ACC112 (cell line): ENCODE results near the gene TRIM24.

Experiments used
- H2AFZ ChIP-seq: fragments of 200-600 bp; sonication (generic); one replicate; pipeline ENCODE4 v1.6.0; 2017; ENCODE audit warnings: antibody characterized with exemption, low read length; ENCODE audit not compliant: unreplicated experiment
- H3K27ac ChIP-seq: fragments of 200-600 bp; sonication (generic); 2 replicates; pipeline ENCODE4 v1.5.1; 2014; ENCODE audit warnings: low read depth, mild to moderate bottlenecking, antibody characterized with exemption, low read length, moderate library complexity
- H3K27me3 ChIP-seq: fragments of 200-600 bp; sonication (generic); 2 replicates; pipeline ENCODE4 v1.6.1; 2014; ENCODE audit warnings: mild to moderate bottlenecking, antibody characterized with exemption, low read length, moderate library complexity, mixed read lengths; ENCODE audit not compliant: insufficient read depth
- H3K36me3 ChIP-seq: fragments of 200-600 bp; sonication (generic); 2 replicates; pipeline ENCODE4 v1.6.1; 2016; ENCODE audit warnings: mild to moderate bottlenecking, antibody characterized with exemption, low read length, moderate library complexity, mixed read lengths; ENCODE audit not compliant: insufficient read depth
- H3K4me1 ChIP-seq: fragments of 200-600 bp; sonication (generic); one replicate; pipeline ENCODE4 v1.6.1; 2016; ENCODE audit warnings: low read length, mixed read lengths; ENCODE audit not compliant: insufficient read depth, unreplicated experiment, control insufficient read depth
- H3K4me3 ChIP-seq: fragments of 200-600 bp; sonication (generic); 2 replicates; pipeline ENCODE4 v1.5.1; 2014; ENCODE audit warnings: mild to moderate bottlenecking, low read depth, low read length
- H3K79me2 ChIP-seq: fragments of 200-600 bp; sonication (generic); one replicate; pipeline ENCODE4 v1.6.0; 2016; ENCODE audit warnings: low read length; ENCODE audit not compliant: control insufficient read depth, unreplicated experiment, insufficient read depth

Gene TRIM24

DNA sequence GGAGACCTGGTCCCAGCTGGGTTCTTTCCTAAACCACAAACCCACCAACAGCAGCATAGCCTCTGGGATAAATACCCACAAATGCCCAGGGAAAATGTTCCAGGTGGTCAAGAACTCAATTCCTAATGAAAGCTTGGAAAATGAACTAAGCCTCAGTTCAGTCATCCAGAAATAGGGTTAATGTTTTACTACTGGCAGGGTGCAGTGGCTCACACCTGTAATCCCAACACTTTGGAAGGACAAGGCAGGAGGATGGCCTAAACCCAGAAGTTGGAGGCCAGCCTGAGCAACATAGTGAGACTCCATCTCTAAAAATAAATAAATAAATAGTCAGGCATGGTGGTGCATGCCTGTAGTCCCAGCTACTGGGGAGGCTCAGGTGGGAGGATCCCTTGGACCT lies 158.9 kb downstream of the TRIM24 start:
- Histone ChIP-seq H3K27me3 (peaks cover 14% of the 10 kb centered on the region), H3K36me3 (no peaks in the 10 kb centered on the region), H2AFZ (no peak overlapping the region), H3K79me2 (no peaks in the 10 kb centered on the region), H3K4me1 (no peaks in the 10 kb centered on the region), H3K4me3 (no peak overlapping the region), H3K27ac (no peak overlapping the region)

DNA sequence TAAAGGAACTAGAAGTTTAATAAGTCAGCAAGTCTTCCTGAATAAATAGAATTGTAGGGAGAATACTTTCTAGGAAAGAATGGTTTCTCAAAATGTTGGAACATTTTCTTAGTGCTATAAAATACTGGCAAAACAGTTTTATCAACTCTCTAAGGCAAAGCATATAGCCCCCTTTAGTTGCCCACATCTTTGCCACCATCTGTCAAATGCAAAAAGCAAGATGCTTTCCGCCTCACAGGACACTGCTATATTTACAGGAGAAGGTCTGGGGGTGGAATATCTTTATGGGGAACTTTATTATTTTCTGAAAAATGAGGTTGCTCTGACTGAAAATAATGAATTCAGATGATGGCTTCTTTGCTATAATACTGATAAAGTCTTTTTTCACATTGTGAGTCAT lies 162.8 kb downstream of the TRIM24 start:
- H3K27me3 ChIP-seq, result peaks cover 36% of the 10 kb centered on the region
- no peak overlapping the region for H2AFZ ChIP-seq
- H3K27ac ChIP-seq, result no peak overlapping the region
- H3K4me1 ChIP-seq, result no peaks in the 10 kb centered on the region
- H3K79me2 ChIP-seq, result no peaks in the 10 kb centered on the region
- H3K4me3 ChIP-seq, result no peak overlapping the region
- H3K36me3 ChIP-seq, result no peaks in the 10 kb centered on the region

DNA sequence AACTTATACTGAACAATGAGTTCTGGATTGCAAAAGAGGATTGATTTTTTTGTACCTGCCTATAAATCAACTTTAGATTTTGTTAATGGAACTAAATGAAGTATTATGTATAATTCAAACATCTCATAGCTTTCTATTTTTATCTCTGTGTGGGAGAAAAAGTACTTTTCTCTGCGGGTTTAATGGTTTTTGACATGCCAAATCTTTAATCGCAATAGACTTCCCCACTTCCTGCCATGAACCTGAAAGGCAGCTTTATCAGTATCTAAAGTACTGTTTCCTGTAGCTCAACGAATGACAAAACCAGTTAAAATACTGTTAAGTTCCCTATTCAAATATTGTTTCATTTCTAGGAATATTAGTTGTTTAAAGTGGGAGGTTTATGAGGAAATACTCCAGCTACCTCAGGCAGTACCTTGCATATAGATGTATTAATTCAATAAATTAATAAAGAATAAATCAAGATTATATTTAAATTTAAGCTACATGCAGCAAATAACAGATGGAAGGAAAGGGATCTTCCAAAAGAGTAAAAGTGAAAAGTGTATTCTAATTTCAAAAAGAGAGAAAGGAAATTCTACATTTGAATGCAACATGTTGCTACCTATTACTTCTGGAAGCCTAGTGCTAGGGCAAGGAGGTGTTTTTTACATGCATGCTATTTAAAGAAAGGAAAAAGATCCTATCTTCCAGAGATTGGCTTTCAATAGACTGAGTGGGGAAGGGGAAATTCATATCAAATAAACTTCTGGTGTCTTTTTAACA lies 165.2 kb downstream of the TRIM24 start:
- Histone ChIP-seq H3K36me3 (no peaks in the 10 kb centered on the region), H2AFZ (no peak overlapping the region), H3K4me3 (no peak overlapping the region)

DNA sequence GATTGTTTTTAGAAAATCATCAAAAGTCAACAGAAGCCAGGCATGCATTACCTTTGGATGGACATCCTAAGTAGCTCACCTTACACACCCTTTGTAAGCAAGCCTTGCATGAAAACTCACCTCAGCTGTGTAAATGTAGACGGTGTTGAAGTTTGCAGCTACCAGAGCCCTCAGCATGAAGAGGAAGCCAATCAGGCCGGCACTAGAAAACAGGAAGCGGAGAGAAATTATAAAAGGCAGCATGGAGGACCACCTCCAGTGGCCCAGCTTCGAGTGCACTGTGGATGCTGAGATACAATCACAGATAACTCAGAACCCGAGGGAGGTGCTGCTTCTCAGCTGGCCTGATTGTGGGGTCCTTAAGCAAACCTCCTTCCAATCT lies 165.8 kb downstream of the TRIM24 start:
- H3K4me3 ChIP-seq, result no peak overlapping the region
- no peaks in the 10 kb centered on the region for H3K36me3 ChIP-seq
- no peak overlapping the region for H2AFZ ChIP-seq
- peaks cover 54% of the 10 kb centered on the region for H3K27me3 ChIP-seq
- H3K4me1 ChIP-seq, result no peaks in the 10 kb centered on the region
- H3K27ac ChIP-seq, result no peak overlapping the region
- no peaks in the 10 kb centered on the region for H3K79me2 ChIP-seq

More for the DNA sequence above, 165.2 kb downstream of the TRIM24 start:
- Histone ChIP-seq H3K27me3 (peaks cover 56% of the 10 kb centered on the region), H3K27ac (no peak overlapping the region), H3K4me1 (no peaks in the 10 kb centered on the region), H3K79me2 (no peaks in the 10 kb centered on the region)

DNA sequence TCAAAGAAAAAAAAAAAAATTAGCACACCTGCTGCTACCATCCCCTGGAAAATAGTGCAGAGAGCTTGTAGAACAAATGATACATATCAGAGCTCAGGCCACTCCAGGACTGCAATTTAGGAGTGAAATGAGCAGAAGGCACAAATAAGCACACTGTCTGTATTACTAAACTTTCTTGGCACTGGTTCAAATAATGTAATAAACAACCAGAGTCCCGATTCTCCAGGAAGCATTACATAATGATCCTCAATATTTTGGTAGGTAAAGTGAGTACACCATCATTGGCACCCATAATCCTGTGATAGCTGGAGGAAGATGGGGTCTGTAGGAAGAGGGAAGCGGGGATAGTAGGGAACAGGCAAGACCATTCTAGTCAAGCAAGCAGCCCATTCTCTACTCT lies 166.8 kb downstream of the TRIM24 start:
- Histone ChIP-seq H3K4me1 (no peaks in the 10 kb centered on the region), H3K27ac (no peak overlapping the region), H3K79me2 (no peaks in the 10 kb centered on the region), H2AFZ (no peak overlapping the region), H3K27me3 (peaks cover 60% of the 10 kb centered on the region), H3K4me3 (no peak overlapping the region), H3K36me3 (no peaks in the 10 kb centered on the region)

DNA sequence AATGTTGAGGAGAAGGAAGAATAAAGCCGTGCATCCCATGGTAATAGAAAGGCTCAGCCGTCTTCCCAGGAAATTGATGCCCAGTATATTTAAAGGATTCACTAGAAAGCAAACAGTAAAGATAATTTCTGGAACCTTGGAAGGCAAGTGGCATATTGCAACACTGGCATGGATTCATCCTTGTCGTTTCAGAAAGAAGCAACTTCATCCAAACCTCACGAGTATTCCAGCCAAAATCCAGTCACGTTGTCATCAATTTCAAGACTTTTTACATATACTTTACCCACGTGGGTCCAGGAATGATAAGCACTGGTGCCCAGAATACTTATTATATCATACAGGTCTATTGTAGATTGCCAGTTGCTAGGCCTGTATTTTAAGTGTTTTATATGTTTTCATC lies 167.3 kb downstream of the TRIM24 start:
- Histone ChIP-seq H3K4me1 (no peaks in the 10 kb centered on the region), H3K79me2 (no peaks in the 10 kb centered on the region), H2AFZ (no peak overlapping the region), H3K27me3 (peaks cover 63% of the 10 kb centered on the region), H3K4me3 (no peak overlapping the region), H3K27ac (no peak overlapping the region), H3K36me3 (no peaks in the 10 kb centered on the region)

DNA sequence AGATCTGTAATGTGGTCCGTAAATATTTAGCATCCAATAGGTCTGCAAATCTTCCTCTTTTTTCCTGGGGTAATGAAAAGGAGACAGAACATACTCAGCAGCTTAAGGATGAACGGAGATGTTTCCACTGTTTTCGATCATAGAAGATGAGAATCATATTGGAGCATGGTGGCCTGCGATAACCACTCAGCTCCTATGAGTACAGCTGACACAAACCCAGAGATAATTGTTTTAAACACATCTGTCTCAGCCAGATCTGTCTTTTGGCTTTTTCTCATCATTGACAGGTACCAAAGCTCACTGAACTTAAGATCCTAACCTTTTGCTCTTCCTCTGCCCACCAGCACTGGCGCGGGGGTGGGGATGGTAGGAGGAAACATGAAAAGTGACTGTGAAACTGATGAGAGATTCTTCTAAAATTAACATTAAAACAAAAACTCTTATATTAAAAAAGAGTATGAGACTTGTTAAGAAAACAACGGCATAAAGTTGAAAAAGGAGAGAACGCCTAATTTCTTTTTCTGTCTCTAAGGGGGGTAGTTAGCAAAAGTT lies 170.1 kb downstream of the TRIM24 start:
- Histone ChIP-seq H3K79me2 (no peaks in the 10 kb centered on the region), H3K27me3 (peaks cover 65% of the 10 kb centered on the region), H2AFZ (no peak overlapping the region), H3K36me3 (no peaks in the 10 kb centered on the region), H3K27ac (no peak overlapping the region), H3K4me3 (no peak overlapping the region), H3K4me1 (no peaks in the 10 kb centered on the region)

DNA sequence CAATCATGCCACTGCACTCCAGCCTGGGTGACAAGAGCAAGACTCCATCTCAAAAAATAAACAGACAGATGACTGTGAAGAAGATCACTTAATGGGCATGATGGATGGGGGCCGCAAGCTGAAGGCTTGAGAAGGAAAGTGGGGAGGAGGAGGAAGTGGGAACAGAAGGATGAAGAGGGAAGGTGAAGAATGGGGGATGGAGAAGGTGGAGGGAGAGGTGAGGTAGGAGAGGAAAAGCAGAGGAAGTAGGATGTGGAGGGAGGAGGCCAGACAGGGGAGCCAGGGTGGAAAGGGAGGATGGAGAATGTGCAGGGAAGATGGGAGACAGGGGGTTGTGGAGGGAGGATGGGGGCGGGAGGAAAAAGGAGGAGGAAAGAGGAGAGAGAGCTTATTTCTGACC lies 172.3 kb downstream of the TRIM24 start:
- no peaks in the 10 kb centered on the region for H3K79me2 ChIP-seq
- H2AFZ ChIP-seq, result no peak overlapping the region
- no peak overlapping the region for H3K4me3 ChIP-seq
- H3K36me3 ChIP-seq, result no peaks in the 10 kb centered on the region
- no peak overlapping the region for H3K27ac ChIP-seq
- peaks cover 59% of the 10 kb centered on the region for H3K27me3 ChIP-seq
- no peaks in the 10 kb centered on the region for H3K4me1 ChIP-seq

DNA sequence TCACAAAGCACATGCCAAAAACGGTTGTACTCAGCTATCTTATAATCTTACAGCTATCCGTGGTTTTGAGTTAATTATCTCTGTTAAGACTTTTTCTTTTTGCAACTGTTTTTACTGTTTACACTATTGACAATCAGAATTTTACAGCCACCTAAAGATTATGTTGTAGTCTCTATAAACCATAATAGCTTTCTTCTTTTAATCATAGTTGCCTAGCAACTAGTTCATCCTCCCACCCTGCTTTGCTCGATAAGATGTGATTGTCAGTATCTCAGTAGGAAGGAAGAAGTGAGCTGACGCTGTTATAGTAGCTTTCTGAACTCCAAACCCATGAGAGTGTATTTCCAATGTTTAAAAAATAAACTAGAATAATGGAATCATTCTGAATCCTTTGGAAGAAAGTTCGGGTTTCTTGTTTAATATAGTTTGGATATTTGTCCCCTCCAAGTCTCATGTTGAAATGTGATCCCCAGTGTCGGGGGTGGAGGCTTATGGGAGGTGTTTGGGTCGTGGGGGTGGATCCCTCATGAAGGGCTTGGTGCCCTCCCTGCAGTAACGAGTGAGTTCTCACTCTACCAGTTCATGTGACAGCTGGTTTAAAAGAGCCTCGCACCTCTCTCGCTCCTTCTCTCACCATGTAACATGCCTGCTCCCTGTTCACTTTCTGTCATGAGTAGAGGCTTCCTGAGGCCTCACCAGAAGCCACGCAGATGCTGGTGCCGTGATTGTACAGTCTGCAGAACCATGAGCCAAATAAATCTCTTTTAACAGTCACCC lies 173.0 kb downstream of the TRIM24 start:
- Histone ChIP-seq H3K27me3 (peaks cover 53% of the 10 kb centered on the region), H3K79me2 (no peaks in the 10 kb centered on the region), H3K27ac (no peak overlapping the region), H2AFZ (no peak overlapping the region), H3K4me3 (no peak overlapping the region), H3K36me3 (no peaks in the 10 kb centered on the region), H3K4me1 (no peaks in the 10 kb centered on the region)
